Placental epithelial cell (primary cell): ENCODE results near the gene MLF2. TPM values are rescaled to one million over a fixed set of nuclear protein-coding genes. Genes with fewer than 3 reads are reported as not detected.

Experiments
- small RNA-seq: library from RNA; depleted of rRNA; stranded (forward); fragments of <200 nt; gene quantifications from one replicate; pipeline ENCODE3, GENCODE V24; 2012
- total RNA-seq: library from RNA; depleted of rRNA; stranded (reverse); fragments of >200 nt; gene quantifications from 2 replicates; pipeline ENCODE4 v1.2.3, GENCODE V29; 2012

Gene MLF2
- 117 and 212 TPM in 2 replicates for total RNA-seq

GRCh38 chr12:6752921-6753771, at the start of gene MLF2:
Gene MLF2 (minus strand): TSS chr12:6753141. CDS start chr12:6752334, 807 bp downstream.

GRCh38 chr12:6788972-6789924, 36.3 kb upstream of the MLF2 start, which contains the start of gene CD4:
Gene CD4 (plus strand): TSS chr12:6789528. CDS start chr12:6800139, 10,611 bp downstream.

GRCh38 chr12:6772331-6772695, 19.4 kb upstream of the MLF2 start, which contains the start of gene LAG3:
Gene LAG3 (plus strand): TSS chr12:6772520. CDS start chr12:6772853, 333 bp downstream.

GRCh38 chr12:6765634-6766581, 13.0 kb upstream of the MLF2 start, which contains the start of gene PTMS:
Gene PTMS (plus strand): TSS chr12:6766363. CDS start chr12:6766706, 343 bp downstream.

DNA sequence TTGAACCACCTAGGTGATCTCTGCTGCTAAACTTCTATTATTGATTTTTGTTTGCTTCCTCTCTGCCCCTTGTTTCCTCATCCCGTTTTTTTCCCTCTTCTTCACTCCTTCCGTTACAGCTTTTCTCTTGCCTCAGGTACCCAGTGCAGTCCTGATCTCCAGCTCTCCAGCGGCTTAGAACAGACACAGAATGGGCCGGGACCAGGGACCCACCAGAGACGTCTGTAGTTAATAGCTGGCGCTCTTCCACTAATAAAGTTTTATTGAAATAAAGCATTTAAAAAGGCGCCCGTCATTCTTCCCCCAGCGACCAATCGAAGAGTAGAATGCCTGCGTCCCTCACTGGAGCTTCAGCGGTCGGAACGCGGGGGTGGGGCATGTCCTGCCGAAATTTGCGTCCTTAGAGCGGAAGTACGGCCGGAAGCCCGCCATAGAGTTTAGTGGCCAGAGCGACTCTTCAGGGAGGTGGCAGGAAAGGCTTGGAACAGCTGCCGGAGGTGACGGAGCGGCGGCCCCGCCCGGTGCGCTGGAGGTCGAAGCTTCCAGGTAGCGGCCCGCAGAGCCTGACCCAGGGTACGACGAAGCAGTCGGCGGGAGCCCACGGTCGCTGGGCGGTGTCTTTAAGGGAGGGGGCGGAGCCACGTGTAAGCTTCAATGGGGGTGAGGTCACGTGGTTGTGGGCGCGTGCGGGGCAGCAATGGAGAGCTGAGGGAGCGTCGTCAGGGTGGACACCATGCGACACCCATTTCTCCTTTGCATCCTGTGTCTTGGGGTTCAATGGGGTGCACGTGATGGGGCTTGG, 29.1 kb downstream of the MLF2 start, which contains the start of gene COPS7A:
COPS7A (plus strand) TSS at position 440 of the 802 bp plus-strand sequence. CDS start 611 bp downstream, outside the sequence.

DNA sequence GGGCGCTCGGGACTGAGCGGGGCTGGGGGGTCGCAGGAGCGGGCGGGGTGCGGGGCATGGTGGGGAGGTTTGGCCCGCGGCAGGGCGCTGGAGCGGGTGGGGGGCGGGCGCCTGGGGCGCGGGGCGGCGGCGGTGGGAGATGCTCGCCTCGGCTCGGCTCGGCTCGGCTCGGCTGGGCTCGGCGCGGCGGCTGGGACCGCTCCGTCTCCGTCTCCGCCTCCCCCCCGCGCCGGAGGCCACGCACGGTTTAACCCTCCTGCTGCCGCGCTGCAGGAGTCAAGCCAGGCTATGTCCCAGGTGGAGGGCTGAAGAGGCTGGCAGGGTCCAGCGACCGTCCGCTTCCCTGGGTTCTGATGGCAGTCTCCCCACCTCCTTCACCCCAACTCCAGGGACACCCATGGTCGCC, 52.3 kb downstream of the MLF2 start, which contains the start of gene PIANP:
PIANP (minus strand) TSS at position 170 of the 406 bp plus-strand sequence. CDS start 2,754 bp downstream, outside the sequence.

Small RNA genes lying within 50 kb of the gene (small RNA-seq; reads per million reads assigned to genes)
- gene RNU6-781P: not detected

Other genes with a start within 250 kb of the MLF2 start
- 6,495 and 11,041 TPM in 2 replicates for gene GAPDH, start 218.6 kb downstream of the MLF2 start, total RNA-seq
- 7.1 and 8.9 TPM in 2 replicates for gene IFFO1, start 197.1 kb downstream of the MLF2 start, total RNA-seq
- 17.7 and 35.0 TPM in 2 replicates for gene NOP2, start 184.8 kb downstream of the MLF2 start, total RNA-seq
- gene CHD4, start 145.8 kb downstream of the MLF2 start, total RNA-seq: 221 and 313 TPM in 2 replicates
- 5.1 and 10.7 TPM in 2 replicates for gene LPAR5, start 117.2 kb downstream of the MLF2 start, total RNA-seq
- 1.6 TPM in 1 of 2 replicates, not detected in the other for gene ACRBP, start 105.7 kb downstream of the MLF2 start, total RNA-seq
- 47.9 and 81.7 TPM in 2 replicates for gene ING4, start 90.0 kb downstream of the MLF2 start, total RNA-seq
- 29.2 and 29.8 TPM in 2 replicates for gene ZNF384, start 63.8 kb downstream of the MLF2 start, total RNA-seq
- not detected in 2 replicates for gene PIANP, start 52.3 kb downstream of the MLF2 start, total RNA-seq
- gene COPS7A, start 29.1 kb downstream of the MLF2 start, total RNA-seq: 48.4 and 50.3 TPM in 2 replicates
- 70.4 and 99.3 TPM in 2 replicates for gene PTMS, start 13.2 kb upstream of the MLF2 start, total RNA-seq
- 0.11 and 0.39 TPM in 2 replicates for gene LAG3, start 19.4 kb upstream of the MLF2 start, total RNA-seq
- 0.98 and 1.2 TPM in 2 replicates for gene CD4, start 36.4 kb upstream of the MLF2 start, total RNA-seq
- gene GPR162, start 68.7 kb upstream of the MLF2 start, total RNA-seq: 0.11 and 3.1 TPM in 2 replicates
- gene P3H3, start 75.3 kb upstream of the MLF2 start, total RNA-seq: 47.1 and 86.8 TPM in 2 replicates
- gene GNB3, start 87.8 kb upstream of the MLF2 start, total RNA-seq: 0.65 and 3.1 TPM in 2 replicates
- gene CDCA3, start 98.1 kb upstream of the MLF2 start, total RNA-seq: 7.9 and 13.8 TPM in 2 replicates
- 69.5 and 126 TPM in 2 replicates for gene USP5, start 99.0 kb upstream of the MLF2 start, total RNA-seq
- 461 and 897 TPM in 2 replicates for gene TPI1, start 114.4 kb upstream of the MLF2 start, total RNA-seq
- gene SPSB2, start 120.2 kb upstream of the MLF2 start, total RNA-seq: 8.8 and 12.6 TPM in 2 replicates
- gene LRRC23, start 151.7 kb upstream of the MLF2 start, total RNA-seq: 8.2 and 21.6 TPM in 2 replicates
- gene ENO2, start 161.4 kb upstream of the MLF2 start, total RNA-seq: 0.76 and 1.6 TPM in 2 replicates
- gene ATN1, start 174.8 kb upstream of the MLF2 start, total RNA-seq: 12.7 and 23.2 TPM in 2 replicates
- gene RNU7-1, start 190.7 kb upstream of the MLF2 start, total RNA-seq: not detected in 2 replicates
- 72.8 and 133 TPM in 2 replicates for gene C12orf57, start 190.9 kb upstream of the MLF2 start, total RNA-seq
- 21.2 and 25.1 TPM in 2 replicates for gene PTPN6, start 198.2 kb upstream of the MLF2 start, total RNA-seq
- 142 and 192 TPM in 2 replicates for gene PHB2, start 217.5 kb upstream of the MLF2 start, total RNA-seq
- 24.7 and 26.0 TPM in 2 replicates for gene EMG1, start 217.8 kb upstream of the MLF2 start, total RNA-seq